ENCODE measurements around the gene SIGLEC9. TPM values are rescaled to one million over a fixed set of nuclear protein-coding genes. Genes with fewer than 3 reads are reported as not detected.
A peak's percentile ranks its signal among the peaks of the same experiment; 100 is the strongest.

The SIGLEC9 gene
- total and polyA plus RNA-seq, 2 experiments from 2014 or later = not detected

DNA sequence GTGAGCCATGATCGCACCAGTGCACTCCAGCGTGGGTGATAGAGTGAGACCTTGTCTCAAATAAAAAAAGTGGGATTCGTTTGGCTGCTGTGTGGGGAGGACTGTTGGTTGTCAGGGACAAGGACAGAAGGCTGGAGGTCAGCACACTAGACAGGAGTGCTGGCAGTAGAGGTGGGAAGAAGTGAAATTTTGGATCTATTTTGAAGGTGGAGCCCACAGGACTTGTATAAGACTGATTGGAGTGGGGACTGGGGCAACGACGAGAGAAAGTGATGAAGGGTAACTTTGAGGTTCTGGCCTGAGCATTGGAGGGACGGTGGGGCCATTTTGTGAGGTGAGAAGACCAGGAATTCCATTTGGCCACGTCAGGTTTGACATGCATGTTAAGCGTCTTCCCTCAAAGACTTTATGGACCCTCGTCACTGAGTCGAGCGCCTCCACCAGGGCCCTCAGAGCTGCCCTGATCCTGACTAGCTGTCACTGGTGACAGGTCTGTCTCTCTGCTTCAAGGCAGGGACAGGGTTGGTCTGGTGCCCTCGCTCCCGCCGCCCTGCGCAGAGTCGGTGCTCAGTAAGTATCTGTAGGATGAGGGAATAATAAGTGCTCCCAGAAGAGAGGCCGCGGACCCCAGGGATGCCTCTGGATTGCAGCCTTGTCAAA, 17.2 kb upstream of the SIGLEC9 start:
- H2AFZ ChIP-seq = peak overlapping the region; percentile 90

DNA sequence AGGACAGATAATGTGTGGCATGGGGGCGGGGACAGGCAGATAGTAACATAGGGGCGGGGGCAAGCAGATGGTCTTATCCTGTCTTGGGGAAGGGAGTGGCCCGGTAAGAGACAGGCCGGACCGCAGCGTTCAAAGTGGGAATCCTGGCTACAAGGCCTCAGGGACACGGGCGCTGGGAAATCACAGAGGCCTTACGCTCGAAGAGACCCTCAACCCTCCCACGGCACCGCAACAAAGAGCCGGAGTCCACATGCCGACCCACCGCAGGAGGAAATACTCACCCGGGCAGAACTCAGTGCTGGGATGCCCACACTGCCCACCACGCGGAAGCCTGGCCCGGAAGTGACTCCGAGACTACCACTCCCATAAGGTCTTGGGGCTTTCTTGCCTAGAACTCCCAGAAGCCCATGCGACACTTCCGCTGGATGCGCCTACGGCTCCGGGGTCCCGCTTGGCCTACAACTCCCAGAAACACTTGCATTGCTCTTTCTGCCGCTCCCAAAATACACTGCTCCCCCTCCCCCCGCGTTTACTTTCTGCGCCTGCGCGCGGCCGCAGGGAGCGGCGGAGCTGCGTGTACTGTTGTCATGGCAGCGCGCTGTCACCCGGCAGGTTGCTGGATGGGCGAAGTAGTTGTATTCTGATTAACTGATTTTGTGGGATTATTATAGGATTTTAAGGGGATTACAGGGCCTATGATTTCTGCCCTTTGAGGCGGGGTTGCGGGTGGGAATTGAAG, 16.5 kb upstream of the SIGLEC9 start, which contains the start of gene CTU1:
TSS of gene CTU1 (minus strand) at position 344 of the 739 bp plus-strand sequence. CDS start 3,840 bp downstream, outside the sequence.
- peak within 1 kb of the TSS; percentile 93 for H3K4me2 ChIP-seq (ENCODE audit: unreplicated experiment)
- H3K27me3 ChIP-seq (replicated peaks; ENCODE audit: insufficient read depth) = no peaks in the 10 kb centered on the region
- in situ Hi-C loops (cut with MboI) = no loop called here
- DNase-seq = peak; percentile 99
- no peaks in the 10 kb centered on the region for H3K36me3 ChIP-seq (ENCODE audit: low read depth)
- peak within 1 kb of the TSS; percentile 59 for H3K27ac ChIP-seq
- TF ChIP-seq EZH2 (IDR thresholded peaks at IDR 0.05; ENCODE audit: insufficient read depth, poor library complexity, severe bottlenecking) = no peak
- no peak for TF ChIP-seq EZH2phosphoT487 (IDR thresholded peaks at IDR 0.05; ENCODE audit: insufficient read depth, low read depth)
- no peaks in the 10 kb centered on the region for H3K9me2 ChIP-seq (ENCODE audit: insufficient read depth)
- H2AFZ ChIP-seq = peak within 1 kb of the TSS; percentile 90
- peaks cover 38% of the 10 kb centered on the region for H3K79me2 ChIP-seq (ENCODE audit: insufficient read depth)
- peak within 1 kb of the TSS; percentile 84 for H3K4me3 ChIP-seq
- no peaks in the 10 kb centered on the region for H3K9me3 ChIP-seq (ENCODE audit: low read depth)
- H3K4me1 ChIP-seq (ENCODE audit: insufficient read depth) = no peaks in the 10 kb centered on the region
- H3K9ac ChIP-seq = peak within 1 kb of the TSS; percentile 85
- 0 to 1% methylated on average over 41 to 43 of the region's 43 CpGs for WGBS, 2 experiments (ENCODE audit: low coverage in 1 of 2, low lambda C conversion rate in 2 of 2, missing lambda C conversion rate in 2 of 2)
- H3F3A ChIP-seq (ENCODE audit: insufficient read depth) = no peaks in the 10 kb centered on the region
- no peaks in the 10 kb centered on the region for H4K20me1 ChIP-seq (ENCODE audit: insufficient read depth)

More for the DNA sequence above, 17.2 kb upstream of the SIGLEC9 start:
- DNase-seq = peak; percentile 63
- Histone ChIP-seq H3K27ac (peak overlapping the region; percentile 59), H3K27me3 (replicated peaks; ENCODE audit: insufficient read depth) (no peaks in the 10 kb centered on the region), H3K9me2 (ENCODE audit: insufficient read depth) (no peaks in the 10 kb centered on the region), H3K79me2 (ENCODE audit: insufficient read depth) (peaks cover 45% of the 10 kb centered on the region), H3K9me3 (ENCODE audit: low read depth) (no peaks in the 10 kb centered on the region), H3F3A (ENCODE audit: insufficient read depth) (no peaks in the 10 kb centered on the region), H3K4me2 (ENCODE audit: unreplicated experiment) (peak overlapping the region; percentile 93), H3K9ac (peak overlapping the region; percentile 85), H3K4me3 (peak overlapping the region; percentile 84), H4K20me1 (ENCODE audit: insufficient read depth) (no peaks in the 10 kb centered on the region), H3K4me1 (ENCODE audit: insufficient read depth) (no peaks in the 10 kb centered on the region), H3K36me3 (ENCODE audit: low read depth) (peaks cover 5% of the 10 kb centered on the region; the same call in 1 of the 2 replicates)
- no peak for TF ChIP-seq EZH2 (IDR thresholded peaks at IDR 0.05; ENCODE audit: insufficient read depth, poor library complexity, severe bottlenecking)
- no peak for TF ChIP-seq EZH2phosphoT487 (IDR thresholded peaks at IDR 0.05; ENCODE audit: insufficient read depth, low read depth)
- 12 to 15% methylated on average over 18 of the region's 18 CpGs for WGBS, 2 experiments (ENCODE audit: low coverage in 1 of 2, low lambda C conversion rate in 2 of 2, missing lambda C conversion rate in 2 of 2)
- in situ Hi-C loops (cut with MboI) = no loop called here

DNA sequence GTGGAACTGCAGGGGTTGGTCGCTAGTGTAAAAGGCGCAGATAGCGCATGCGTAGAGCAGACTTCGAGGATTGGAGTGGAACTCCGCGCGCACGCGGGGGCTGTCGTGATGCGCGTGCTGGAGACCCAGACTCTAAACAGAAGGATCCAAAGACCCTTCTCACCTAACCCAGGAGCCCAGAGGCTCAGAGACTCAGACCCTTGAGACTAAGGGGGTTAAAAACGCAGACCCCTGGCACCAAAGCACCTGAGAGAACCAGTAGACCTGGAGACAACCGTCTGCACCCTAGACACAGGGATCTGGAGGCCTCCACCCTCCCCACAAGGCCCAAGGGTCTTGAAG, 15.9 kb upstream of the SIGLEC9 start:
- Histone ChIP-seq H3K4me1 (ENCODE audit: insufficient read depth) (no peaks in the 10 kb centered on the region), H3K27me3 (replicated peaks; ENCODE audit: insufficient read depth) (no peaks in the 10 kb centered on the region; the same call in 1 of the 2 replicates), H3K4me2 (ENCODE audit: unreplicated experiment) (peak overlapping the region; percentile 71), H2AFZ (peak overlapping the region; percentile 90), H3K27ac (no peak overlapping the region), H3K9ac (peak overlapping the region; percentile 85), H3K4me3 (peak overlapping the region; percentile 84), H4K20me1 (ENCODE audit: insufficient read depth) (no peaks in the 10 kb centered on the region), H3K9me3 (ENCODE audit: low read depth) (no peaks in the 10 kb centered on the region), H3K79me2 (ENCODE audit: insufficient read depth) (peaks cover 34% of the 10 kb centered on the region), H3F3A (ENCODE audit: insufficient read depth) (no peaks in the 10 kb centered on the region), H3K36me3 (ENCODE audit: low read depth) (no peaks in the 10 kb centered on the region), H3K9me2 (ENCODE audit: insufficient read depth) (no peaks in the 10 kb centered on the region)
- in situ Hi-C loops (cut with MboI) = no loop called here
- TF ChIP-seq EZH2phosphoT487 (IDR thresholded peaks at IDR 0.05; ENCODE audit: insufficient read depth, low read depth) (no peak), EZH2 (IDR thresholded peaks at IDR 0.05; ENCODE audit: insufficient read depth, poor library complexity, severe bottlenecking) (no peak)
- DNase-seq = no peak
- 2 to 3% methylated on average over 15 of the region's 15 CpGs for WGBS, 2 experiments (ENCODE audit: low coverage in 1 of 2, low lambda C conversion rate in 2 of 2, missing lambda C conversion rate in 2 of 2)

DNA sequence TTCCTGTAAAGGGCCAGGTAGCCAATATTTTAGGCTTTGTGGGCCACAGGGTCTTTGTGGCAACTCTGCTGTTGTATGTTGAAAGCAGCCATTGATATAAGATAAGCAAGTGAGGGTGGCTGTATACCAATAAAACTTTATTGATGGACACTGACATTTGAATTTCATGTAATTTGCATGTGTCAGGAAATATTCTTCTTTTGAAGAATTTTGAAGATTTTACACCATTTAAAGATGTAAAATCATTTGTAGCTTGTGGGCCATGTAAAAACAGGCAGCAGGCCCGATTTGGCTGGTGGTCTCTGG, 14.1 kb upstream of the SIGLEC9 start:
- no peaks in the 10 kb centered on the region for H3K4me1 ChIP-seq (ENCODE audit: insufficient read depth)
- no peak overlapping the region for H3K9ac ChIP-seq
- WGBS, 2 experiments (ENCODE audit: low coverage in 1 of 2, low lambda C conversion rate in 2 of 2, missing lambda C conversion rate in 2 of 2) = 0 to 7% methylated on average over 1 of the region's 1 CpG
- no peaks in the 10 kb centered on the region for H3K9me2 ChIP-seq (ENCODE audit: insufficient read depth)
- H3K27ac ChIP-seq = no peak overlapping the region
- no peak for TF ChIP-seq EZH2 (IDR thresholded peaks at IDR 0.05; ENCODE audit: insufficient read depth, poor library complexity, severe bottlenecking)
- TF ChIP-seq EZH2phosphoT487 (IDR thresholded peaks at IDR 0.05; ENCODE audit: insufficient read depth, low read depth) = no peak
- no peaks in the 10 kb centered on the region for H3F3A ChIP-seq (ENCODE audit: insufficient read depth)
- peaks cover 24% of the 10 kb centered on the region for H3K79me2 ChIP-seq (ENCODE audit: insufficient read depth)
- H3K4me2 ChIP-seq (ENCODE audit: unreplicated experiment) = no peak overlapping the region
- no peak overlapping the region for H2AFZ ChIP-seq
- no peaks in the 10 kb centered on the region for H3K9me3 ChIP-seq (ENCODE audit: low read depth)
- no peaks in the 10 kb centered on the region for H3K36me3 ChIP-seq (ENCODE audit: low read depth)
- H3K27me3 ChIP-seq (replicated peaks; ENCODE audit: insufficient read depth) = peaks cover 2% of the 10 kb centered on the region; the same call in 1 of the 2 replicates
- H3K4me3 ChIP-seq = no peak overlapping the region
- no peak for DNase-seq
- no peaks in the 10 kb centered on the region for H4K20me1 ChIP-seq (ENCODE audit: insufficient read depth)
- in situ Hi-C loops (cut with MboI) = no loop called here

Data from GM23248 (cell line).